ENCODE measurements around the gene AKAP7.

- TF ChIP-seq CTCF (IDR thresholded peaks at IDR 0.05): no peak
- TF ChIP-seq POLR2A (IDR thresholded peaks at IDR 0.05): no peak
Observed at GRCh38 chr6:131282365-131282764, 147.1 kb downstream of the AKAP7 start.

Data from gastroesophageal sphincter (tissue), 3 donors.